ENCODE data around the gene KCNG1. TPM values are rescaled to one million over a fixed set of nuclear protein-coding genes. Genes with fewer than 3 reads are reported as not detected.

KCNG1 gene
- total and polyA plus RNA-seq, 2 of the 8 experiments (the other 6 are each of a cell fraction or from before 2014, with no cell fraction given), result 16.0 to 18.0 TPM

GRCh38 chr20:51044796-51045195 is 21.9 kb upstream of the KCNG1 start (continued):
- no peak for TF ChIP-seq CHD7 (IDR thresholded peaks at IDR 0.05; ENCODE audit: insufficient replicate concordance, low read length)
- TF ChIP-seq GTF2F1 (IDR thresholded peaks at IDR 0.05; ENCODE audit: borderline replicate concordance, low read depth, low read length), result no peak
- TF ChIP-seq TEAD4 (IDR thresholded peaks at IDR 0.05; ENCODE audit: low read depth, low read length), result no peak

Measured in H1 (cell line).